WTC11 (cell line): ENCODE results near the gene SOX4.

Source experiments
- CREB1 ChIP-seq: sonication (generic); formaldehyde crosslinking; IDR thresholded peaks from 2 replicates; pipeline ENCODE4 v1.8.0; 2023; ENCODE audit warnings: mild to moderate bottlenecking, missing genetic modification reagents
- FOXJ3 ChIP-seq: sonication (generic); formaldehyde crosslinking; IDR thresholded peaks from 2 replicates; pipeline ENCODE4 v1.9.0; 2021; ENCODE audit warnings: missing genetic modification reagents, mild to moderate bottlenecking, borderline replicate concordance
- HMGA2 ChIP-seq: fragments of 250-450 bp; sonication (Bioruptor Pico); IDR thresholded peaks from 2 replicates; pipeline ENCODE4 v1.4.0; 2021; ENCODE audit warnings: mild to moderate bottlenecking, moderate library complexity
- SP1 ChIP-seq: sonication (generic); formaldehyde crosslinking; conservative IDR thresholded peaks from 2 replicates; pipeline ENCODE4 v1.8.1; 2022; ENCODE audit warnings: missing genetic modification reagents
- TP53 ChIP-seq: sonication (generic); formaldehyde crosslinking; IDR thresholded peaks from 2 replicates; pipeline ENCODE4 v1.8.1; 2023; ENCODE audit warnings: mild to moderate bottlenecking, missing genetic modification reagents
- ZNF138 ChIP-seq: sonication (generic); formaldehyde crosslinking; conservative IDR thresholded peaks from 2 replicates; pipeline ENCODE4 v1.8.1; 2022; ENCODE audit warnings: mild to moderate bottlenecking, moderate library complexity, missing genetic modification reagents
- ZNF263 ChIP-seq: sonication (generic); formaldehyde crosslinking; IDR thresholded peaks from 2 replicates; pipeline ENCODE4 v1.8.1; 2022; ENCODE audit warnings: low read depth, mild to moderate bottlenecking, moderate library complexity, missing genetic modification reagents
- ZNF317 ChIP-seq: sonication (generic); formaldehyde crosslinking; IDR thresholded peaks from 2 replicates; pipeline ENCODE4 v1.8.1; 2023; ENCODE audit warnings: low read depth, mild to moderate bottlenecking, moderate library complexity, missing genetic modification reagents, borderline replicate concordance
- TF ChIP-seq, protein P1 (sequence below): fragments of 200-600 bp; IDR thresholded peaks from 2 replicates; pipeline ENCODE4 v1.8.0; 2022; ENCODE audit warnings: antibody characterized with exemption
- TF ChIP-seq, protein P2 (sequence below): sonication (generic); formaldehyde crosslinking; conservative IDR thresholded peaks from 2 replicates; pipeline ENCODE4 v1.8.1; 2022; ENCODE audit warnings: mild to moderate bottlenecking, missing genetic modification reagents
- TF ChIP-seq, protein P3 (sequence below): sonication (generic); formaldehyde crosslinking; IDR thresholded peaks from 2 replicates; pipeline ENCODE4 v1.8.0; 2023; ENCODE audit warnings: missing genetic modification reagents
- TF ChIP-seq, protein P4 (sequence below): fragments of 250-450 bp; sonication (Bioruptor Pico); conservative IDR thresholded peaks from 2 replicates; pipeline ENCODE4 v1.9.0; 2021; ENCODE audit warnings: mild to moderate bottlenecking

DNA sequence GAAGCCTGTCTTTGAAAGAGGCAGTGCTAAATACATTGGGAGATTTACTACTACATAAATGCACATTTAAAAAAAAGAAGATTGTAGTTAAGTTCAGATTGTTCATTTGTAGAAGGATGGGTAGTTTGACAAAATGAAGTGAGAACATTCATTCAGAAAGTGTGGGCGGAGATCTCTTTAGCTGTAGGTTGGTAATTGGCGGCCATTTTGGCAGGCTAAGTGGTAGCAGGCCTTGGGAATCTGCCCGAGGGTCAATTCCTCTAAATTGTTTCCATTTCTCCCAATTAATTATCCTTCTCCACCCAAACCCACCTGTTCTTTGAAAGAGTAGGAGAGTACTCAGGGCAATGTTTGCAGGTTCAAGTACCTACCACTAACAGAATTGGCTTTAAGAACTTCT is 17.9 kb downstream of the SOX4 start:
- TF ChIP-seq SP1 (no peak), ZNF263 (CRISPR knock-in tag) (no peak), ZNF317 (CRISPR knock-in tag) (no peak), TP53 (CRISPR knock-in tag) (no peak), CREB1 (CRISPR knock-in tag) (no peak), ZNF138 (no peak), FOXJ3 (CRISPR knock-in tag) (no peak), HMGA2 (CRISPR knock-in tag) (no peak)
- TF ChIP-seq, protein P1, sequence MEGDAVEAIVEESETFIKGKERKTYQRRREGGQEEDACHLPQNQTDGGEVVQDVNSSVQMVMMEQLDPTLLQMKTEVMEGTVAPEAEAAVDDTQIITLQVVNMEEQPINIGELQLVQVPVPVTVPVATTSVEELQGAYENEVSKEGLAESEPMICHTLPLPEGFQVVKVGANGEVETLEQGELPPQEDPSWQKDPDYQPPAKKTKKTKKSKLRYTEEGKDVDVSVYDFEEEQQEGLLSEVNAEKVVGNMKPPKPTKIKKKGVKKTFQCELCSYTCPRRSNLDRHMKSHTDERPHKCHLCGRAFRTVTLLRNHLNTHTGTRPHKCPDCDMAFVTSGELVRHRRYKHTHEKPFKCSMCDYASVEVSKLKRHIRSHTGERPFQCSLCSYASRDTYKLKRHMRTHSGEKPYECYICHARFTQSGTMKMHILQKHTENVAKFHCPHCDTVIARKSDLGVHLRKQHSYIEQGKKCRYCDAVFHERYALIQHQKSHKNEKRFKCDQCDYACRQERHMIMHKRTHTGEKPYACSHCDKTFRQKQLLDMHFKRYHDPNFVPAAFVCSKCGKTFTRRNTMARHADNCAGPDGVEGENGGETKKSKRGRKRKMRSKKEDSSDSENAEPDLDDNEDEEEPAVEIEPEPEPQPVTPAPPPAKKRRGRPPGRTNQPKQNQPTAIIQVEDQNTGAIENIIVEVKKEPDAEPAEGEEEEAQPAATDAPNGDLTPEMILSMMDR: no peak
- TF ChIP-seq, protein P2, sequence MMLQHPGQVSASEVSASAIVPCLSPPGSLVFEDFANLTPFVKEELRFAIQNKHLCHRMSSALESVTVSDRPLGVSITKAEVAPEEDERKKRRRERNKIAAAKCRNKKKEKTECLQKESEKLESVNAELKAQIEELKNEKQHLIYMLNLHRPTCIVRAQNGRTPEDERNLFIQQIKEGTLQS (CRISPR knock-in tag): no peak
- TF ChIP-seq, protein P3, sequence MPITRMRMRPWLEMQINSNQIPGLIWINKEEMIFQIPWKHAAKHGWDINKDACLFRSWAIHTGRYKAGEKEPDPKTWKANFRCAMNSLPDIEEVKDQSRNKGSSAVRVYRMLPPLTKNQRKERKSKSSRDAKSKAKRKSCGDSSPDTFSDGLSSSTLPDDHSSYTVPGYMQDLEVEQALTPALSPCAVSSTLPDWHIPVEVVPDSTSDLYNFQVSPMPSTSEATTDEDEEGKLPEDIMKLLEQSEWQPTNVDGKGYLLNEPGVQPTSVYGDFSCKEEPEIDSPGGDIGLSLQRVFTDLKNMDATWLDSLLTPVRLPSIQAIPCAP (CRISPR knock-in tag): no peak
- TF ChIP-seq, protein P4, sequence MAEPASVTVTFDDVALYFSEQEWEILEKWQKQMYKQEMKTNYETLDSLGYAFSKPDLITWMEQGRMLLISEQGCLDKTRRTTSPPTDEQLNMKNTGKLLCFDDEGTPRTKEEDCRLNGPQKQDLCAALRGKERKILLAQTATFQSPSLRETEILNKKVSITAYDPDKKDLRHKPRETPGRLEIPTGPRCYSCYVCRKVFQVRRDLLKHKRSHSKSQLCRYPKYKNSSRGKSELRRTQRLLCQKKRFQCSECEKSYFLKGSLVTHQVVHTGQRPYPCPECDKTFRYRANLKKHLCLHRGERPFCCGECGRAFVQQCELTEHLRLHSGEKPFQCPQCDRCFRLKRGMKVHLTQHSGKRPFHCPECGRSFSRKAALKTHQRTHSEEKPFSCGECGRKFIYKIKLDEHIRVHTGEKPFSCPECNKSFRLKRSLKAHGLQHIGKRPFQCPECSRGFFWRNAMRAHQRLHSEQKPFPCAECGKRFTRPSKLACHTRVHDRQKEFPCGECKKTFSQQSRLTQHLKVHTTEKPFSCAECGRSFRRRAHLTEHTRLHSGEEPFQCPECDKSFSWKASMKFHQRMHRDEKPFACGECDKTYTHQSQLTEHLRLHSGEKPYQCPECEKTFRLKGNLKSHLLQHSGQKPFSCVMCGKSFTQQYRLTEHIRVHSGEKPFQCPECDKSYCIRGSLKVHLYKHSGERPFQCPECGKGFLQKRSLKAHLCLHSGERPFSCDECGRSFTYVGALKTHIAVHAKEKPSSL (CRISPR knock-in tag): no peak
